ENCODE measurements around the gene TBX21. TPM values are rescaled to one million over a fixed set of nuclear protein-coding genes. Genes with fewer than 3 reads are reported as not detected.

Gene TBX21
- polyA plus RNA-seq, 3 donors, result 0.05 to 0.16 (median 0.13) TPM

GRCh38 chr17:47709594-47709993, 23.4 kb upstream of the TBX21 start:
- H3K9ac ChIP-seq (ENCODE audit: insufficient read depth, low read length, poor library complexity, severe bottlenecking), result no peak overlapping the region
- H3K36me3 ChIP-seq (replicated peaks in 1 of 2; ENCODE audit: control insufficient read depth in 1 of 2, insufficient read depth in 2 of 2, low read length in 2 of 2), result no peaks in the 10 kb centered on the region
- no peak overlapping the region for H2AFZ ChIP-seq (ENCODE audit: insufficient read depth, low read depth, low read length, poor library complexity, severe bottlenecking)
- peaks cover 3% of the 10 kb centered on the region for H4K20me1 ChIP-seq (ENCODE audit: insufficient read depth, low read length)
- H3K4me3 ChIP-seq (replicated peaks in 1 of 3; ENCODE audit: low read depth in 2 of 3, low read length in 3 of 3), result no peak overlapping the region
- peaks cover 0 to 3% (median 0%) of the 10 kb centered on the region in 7 donors for H3K9me3 Mint-ChIP-seq
- no peak for DNase-seq
- no CpG with 5 or more reads among the region's 3 CpGs for WGBS (ENCODE audit: insufficient coverage)
- peaks cover 12 to 28% (median 18%) of the 10 kb centered on the region in 3 donors for H3K27me3 Mint-ChIP-seq (ENCODE audit: low read depth in 3 of 3)
- no peak for TF ChIP-seq CTCF (IDR thresholded peaks at IDR 0.05)
- peaks cover 0 to 15% of the 10 kb centered on the region in 2 donors for H3K27me3 ChIP-seq (ENCODE audit: control insufficient read depth in 2 of 2, insufficient read depth in 2 of 2, low read length in 2 of 2)
- no peak overlapping the region for H3K4me3 Mint-ChIP-seq
- no peak overlapping the region for H3K4me2 ChIP-seq (replicated peaks; ENCODE audit: extremely low read depth, low read length, poor library complexity, severe bottlenecking)
- peaks cover 37% of the 10 kb centered on the region for H3K4me1 Mint-ChIP-seq
- no peak overlapping the region for H3K27ac ChIP-seq (ENCODE audit: low read depth in 1 of 2, low read length in 2 of 2)
- peaks cover 20 to 37% of the 10 kb centered on the region in 2 donors for H3K4me1 ChIP-seq (ENCODE audit: control insufficient read depth in 1 of 2, insufficient read depth in 2 of 2, low read length in 2 of 2)
- H3K36me3 Mint-ChIP-seq, result peaks cover 3 to 5% of the 10 kb centered on the region in 2 donors
- no peaks in the 10 kb centered on the region for H3K79me2 ChIP-seq (ENCODE audit: insufficient read depth, low read length)
- intact Hi-C loops (cut with micrococcal nuclease), result no loop called here
- no peaks in the 10 kb centered on the region for H3K9me3 ChIP-seq (replicated peaks in 1 of 2; ENCODE audit: control insufficient read depth in 1 of 2, insufficient read depth in 1 of 2, low read length in 2 of 2)
- no peak overlapping the region for H3K27ac Mint-ChIP-seq

GRCh38 chr17:47711366-47712099, 21.5 kb upstream of the TBX21 start:
- Mint-ChIP-seq H3K27ac (peak overlapping the region in 1 of 7 donors; percentile 38), H3K27me3 (ENCODE audit: low read depth in 3 of 3) (peaks cover 6 to 15% (median 11%) of the 10 kb centered on the region in 3 donors), H3K36me3 (peaks cover 0 to 3% of the 10 kb centered on the region in 2 donors), H3K9me3 (peaks cover 0 to 3% (median 0%) of the 10 kb centered on the region in 7 donors), H3K4me3 (no peak overlapping the region), H3K4me1 (peaks cover 19% of the 10 kb centered on the region)
- no peak for TF ChIP-seq CTCF (IDR thresholded peaks at IDR 0.05)
- H3K27ac ChIP-seq (ENCODE audit: low read depth in 1 of 2, low read length in 2 of 2), result no peak overlapping the region
- H3K4me3 ChIP-seq (replicated peaks in 1 of 3; ENCODE audit: low read depth in 2 of 3, low read length in 3 of 3), result no peak overlapping the region
- DNase-seq, result no peak
- H4K20me1 ChIP-seq (ENCODE audit: insufficient read depth, low read length), result no peaks in the 10 kb centered on the region
- intact Hi-C loops (cut with micrococcal nuclease), result no loop called here
- 94% methylated on average over 3 of the region's 15 CpGs for WGBS (ENCODE audit: insufficient coverage)
- no peaks in the 10 kb centered on the region for H3K36me3 ChIP-seq (replicated peaks in 1 of 2; ENCODE audit: control insufficient read depth in 1 of 2, insufficient read depth in 2 of 2, low read length in 2 of 2)
- H3K4me1 ChIP-seq (ENCODE audit: control insufficient read depth in 1 of 2, insufficient read depth in 2 of 2, low read length in 2 of 2), result peaks cover 11 to 24% of the 10 kb centered on the region in 2 donors
- peaks cover 0 to 2% of the 10 kb centered on the region in 2 donors for H3K27me3 ChIP-seq (ENCODE audit: control insufficient read depth in 2 of 2, insufficient read depth in 2 of 2, low read length in 2 of 2)
- H3K9ac ChIP-seq (ENCODE audit: insufficient read depth, low read length, poor library complexity, severe bottlenecking), result no peak overlapping the region
- H3K79me2 ChIP-seq (ENCODE audit: insufficient read depth, low read length), result no peaks in the 10 kb centered on the region
- H3K9me3 ChIP-seq (replicated peaks in 1 of 2; ENCODE audit: control insufficient read depth in 1 of 2, insufficient read depth in 1 of 2, low read length in 2 of 2), result no peaks in the 10 kb centered on the region
- no peak overlapping the region for H3K4me2 ChIP-seq (replicated peaks; ENCODE audit: extremely low read depth, low read length, poor library complexity, severe bottlenecking)
- no peak overlapping the region for H2AFZ ChIP-seq (ENCODE audit: insufficient read depth, low read depth, low read length, poor library complexity, severe bottlenecking)

Measured in CD14-positive monocyte (primary cell).